H9 (cell line): ENCODE data around the gene CBLL1. TPM values are rescaled to one million over a fixed set of nuclear protein-coding genes. Genes with fewer than 3 reads are reported as not detected.

Experiments used
- DNase-seq: peaks from one replicate; pipeline ENCODE4 v3.0.0-alpha.2; 2017
- H2AFZ ChIP-seq: one replicate; pipeline ENCODE4 v1.6.1; 2013; ENCODE audit warnings: mild to moderate bottlenecking, low read length, control low read depth, moderate library complexity
- H2AK5ac ChIP-seq: 2 replicates; pipeline ENCODE4 v1.6.1; 2013; ENCODE audit warnings: low read length, control low read depth, mixed read lengths; ENCODE audit not compliant: insufficient read length
- H2BK120ac ChIP-seq: one replicate; pipeline ENCODE4 v1.6.1; 2013; ENCODE audit warnings: low read depth, mild to moderate bottlenecking, low read length, control low read depth, inconsistent platforms; ENCODE audit not compliant: poor library complexity, severe bottlenecking
- H2BK12ac ChIP-seq: 2 replicates; pipeline ENCODE4 v1.6.1; 2013; ENCODE audit warnings: low read length, control low read depth, mixed read lengths, low read depth; ENCODE audit not compliant: insufficient read length
- H2BK15ac ChIP-seq: 2 replicates; pipeline ENCODE4 v1.6.1; 2013; ENCODE audit warnings: low read depth, low read length, control low read depth
- H2BK20ac ChIP-seq: one replicate; pipeline ENCODE4 v1.6.1; 2013; ENCODE audit warnings: low read depth, mild to moderate bottlenecking, low read length, control low read depth, inconsistent platforms; ENCODE audit not compliant: poor library complexity, severe bottlenecking
- H2BK5ac ChIP-seq: 2 replicates; pipeline ENCODE4 v1.6.1; 2013; ENCODE audit warnings: low read length, control low read depth, mixed read lengths; ENCODE audit not compliant: insufficient read length
- H3K14ac ChIP-seq: 2 replicates; pipeline ENCODE4 v1.6.1; 2013; ENCODE audit warnings: low read length, control low read depth; ENCODE audit not compliant: insufficient read depth
- H3K18ac ChIP-seq: 2 replicates; pipeline ENCODE4 v1.6.1; 2013; ENCODE audit warnings: low read depth, mild to moderate bottlenecking, mixed read lengths, low read length, control low read depth; ENCODE audit not compliant: insufficient read length
- H3K23ac ChIP-seq: 2 replicates; pipeline ENCODE4 v1.6.1; 2013; ENCODE audit warnings: low read length, control low read depth, mixed read lengths, low read depth; ENCODE audit not compliant: insufficient read length
- H3K23me2 ChIP-seq: 2 replicates; pipeline ENCODE4 v1.6.1; 2013; ENCODE audit warnings: low read depth, mild to moderate bottlenecking, mixed read lengths, low read length, control low read depth; ENCODE audit not compliant: insufficient read length, poor library complexity, severe bottlenecking
- H3K27ac ChIP-seq: 2 replicates; pipeline ENCODE4 v1.5.1; 2013; ENCODE audit warnings: low read length, control low read depth, mixed read lengths, low read depth; ENCODE audit not compliant: insufficient read length
- H3K27me3 ChIP-seq: 2 replicates; pipeline ENCODE4 v1.6.1; 2013; ENCODE audit warnings: low read length, control low read depth, inconsistent platforms; ENCODE audit not compliant: insufficient read depth
- H3K4ac ChIP-seq: 2 replicates; pipeline ENCODE4 v1.6.1; 2013; ENCODE audit warnings: low read depth, mild to moderate bottlenecking, control low read depth, inconsistent platforms, low read length, moderate library complexity
- H3K4me1 ChIP-seq: 2 replicates; pipeline ENCODE4 v1.6.1; 2013; ENCODE audit warnings: low read length, control low read depth, inconsistent platforms; ENCODE audit not compliant: insufficient read depth
- H3K4me2 ChIP-seq: 2 replicates; pipeline ENCODE4 v1.6.1; 2013; ENCODE audit warnings: low read length, control low read depth, mixed read lengths; ENCODE audit not compliant: insufficient read length, insufficient read depth
- H3K56ac ChIP-seq: 2 replicates; pipeline ENCODE4 v1.6.1; 2013; ENCODE audit warnings: low read depth, mild to moderate bottlenecking, mixed read lengths, low read length, control low read depth; ENCODE audit not compliant: insufficient read length
- H3K79me1 ChIP-seq: 2 replicates; pipeline ENCODE4 v1.6.1; 2013; ENCODE audit warnings: low read depth, mild to moderate bottlenecking, moderate library complexity, low read length, control low read depth, inconsistent platforms; ENCODE audit not compliant: insufficient read depth, poor library complexity, severe bottlenecking
- H3K79me2 ChIP-seq: 2 replicates; pipeline ENCODE4 v1.6.1; 2013; ENCODE audit warnings: low read length, control low read depth, inconsistent platforms; ENCODE audit not compliant: insufficient read depth
- H3K9ac ChIP-seq: 2 replicates; pipeline ENCODE4 v1.6.1; 2013; ENCODE audit warnings: low read length, control low read depth, mixed read lengths; ENCODE audit not compliant: insufficient read length; ENCODE audit errors: extremely low read depth
- H3K9me3 ChIP-seq: one replicate; pipeline ENCODE4 v1.6.1; 2013; ENCODE audit warnings: low read depth, low read length, inconsistent platforms; ENCODE audit not compliant: control insufficient read depth
- H3T11ph ChIP-seq: one replicate; pipeline ENCODE4 v1.6.1; 2013; ENCODE audit warnings: mild to moderate bottlenecking, low read length, control low read depth, inconsistent platforms
- H4K20me1 ChIP-seq: one replicate; pipeline ENCODE4 v1.6.1; 2013; ENCODE audit not compliant: control insufficient read depth, insufficient read length, insufficient read depth
- H4K5ac ChIP-seq: 2 replicates; pipeline ENCODE4 v1.6.1; 2013; ENCODE audit warnings: low read depth, mild to moderate bottlenecking, mixed read lengths, low read length, control low read depth; ENCODE audit not compliant: insufficient read length
- H4K8ac ChIP-seq: replicated peaks from 2 replicates; pipeline ENCODE4 v1.6.1; 2013; ENCODE audit warnings: low read length, control low read depth, mixed read lengths, low read depth; ENCODE audit not compliant: insufficient read length
- H4K91ac ChIP-seq: 2 replicates; pipeline ENCODE4 v1.6.1; 2013; ENCODE audit warnings: low read depth, mild to moderate bottlenecking, moderate library complexity, mixed read lengths, low read length, control low read depth; ENCODE audit not compliant: insufficient read length
- H3K27ac Mint-ChIP-seq, 3 experiments: 2 replicates in 2 of 3; 3 replicates in 1 of 3; pipeline ENCODE4 v1.8.0; 2020 to 2021; ENCODE audit warnings: mixed read lengths in 3 of 3, mild to moderate bottlenecking in 1 of 3, moderate library complexity in 1 of 3
- H3K27me3 Mint-ChIP-seq: 2 replicates; pipeline ENCODE4 v1.8.0; 2021; ENCODE audit warnings: low read depth, mild to moderate bottlenecking, moderate library complexity, mixed read lengths
- H3K36me3 Mint-ChIP-seq, 3 experiments: 2 replicates in 2 of 3; 3 replicates in 1 of 3; pipeline ENCODE4 v1.8.0; 2020 to 2021; ENCODE audit warnings: low read depth in 3 of 3, mixed read lengths in 3 of 3; ENCODE audit not compliant: insufficient read depth in 1 of 3
- H3K4me1 Mint-ChIP-seq, 2 experiments: 2 replicates each; pipeline ENCODE4 v1.8.0; 2020; ENCODE audit warnings: mixed read lengths in 2 of 2
- H3K4me3 Mint-ChIP-seq, 2 experiments: 2 replicates in 1 of 2; 3 replicates in 1 of 2; pipeline ENCODE4 v1.8.0; 2020 to 2021; ENCODE audit warnings: mild to moderate bottlenecking in 2 of 2, mixed read lengths in 2 of 2, moderate library complexity in 1 of 2
- H3K9me3 Mint-ChIP-seq, 2 experiments: 2 replicates in 1 of 2; 3 replicates in 1 of 2; pipeline ENCODE4 v1.8.0; 2020; ENCODE audit warnings: mild to moderate bottlenecking in 2 of 2, mixed read lengths in 2 of 2, moderate library complexity in 1 of 2
- CTCF ChIP-seq: fragments of 200-600 bp; sonication (generic); conservative IDR thresholded peaks from 3 replicates; pipeline ENCODE4 v1.8.0; 2021; ENCODE audit warnings: antibody characterized with exemption, mild to moderate bottlenecking
- WGBS: extraction: QIAGEN DNeasy Blood & Tissue Kit; methylation state at CpG from one replicate; pipeline ENCODE4 v1.1.7; 2013; ENCODE audit warnings: missing lambda C conversion rate, low lambda C conversion rate, mixed read lengths; ENCODE audit not compliant: insufficient read length; ENCODE audit errors: extremely low coverage; 5-methylcytosine and 5-hydroxymethylcytosine counted together
- total RNA-seq: library from RNA; stranded (reverse); gene quantifications from 2 replicates; pipeline ENCODE4 v1.2.1, GENCODE V29; 2021

CBLL1 gene
- total RNA-seq, 1 experiment from 2014 or later, result 32.2 TPM

- Histone ChIP-seq H2BK15ac (no peak overlapping the region), H3K27ac (no peak overlapping the region), H3K23me2 (no peaks in the 10 kb centered on the region), H2AFZ (no peak overlapping the region), H3K79me2 (no peaks in the 10 kb centered on the region), H3K4me2 (no peak overlapping the region), H2AK5ac (no peak overlapping the region), H4K5ac (no peak overlapping the region), H4K8ac (no peak overlapping the region), H3K23ac (no peak overlapping the region), H2BK120ac (no peak overlapping the region), H3K27me3 (no peaks in the 10 kb centered on the region), H3K4me1 (peaks cover 5% of the 10 kb centered on the region; the same call in 1 of the 2 replicates), H2BK12ac (no peak overlapping the region), H3K14ac (no peak overlapping the region), H3K9ac (no peak overlapping the region), H3K56ac (no peak overlapping the region), H3K4ac (no peak overlapping the region), H3K18ac (no peak overlapping the region), H4K20me1 (no peaks in the 10 kb centered on the region), H4K91ac (no peak overlapping the region), H3K9me3 (no peaks in the 10 kb centered on the region), H2BK20ac (no peak overlapping the region), H2BK5ac (no peak overlapping the region), H3K79me1 (no peaks in the 10 kb centered on the region), H3T11ph (no peak overlapping the region)
- TF ChIP-seq CTCF, result no peak
- H3K27ac Mint-ChIP-seq, result no peak overlapping the region
- H3K27me3 Mint-ChIP-seq, result no peaks in the 10 kb centered on the region
- no peaks in the 10 kb centered on the region for H3K9me3 Mint-ChIP-seq
- no peak for DNase-seq
- no CpG with 5 or more reads among the region's 6 CpGs for WGBS
- peaks cover 21 to 25% of the 10 kb centered on the region in 2 experiments for H3K4me1 Mint-ChIP-seq
- H3K4me3 Mint-ChIP-seq, result no peak overlapping the region
- H3K36me3 Mint-ChIP-seq, result no peaks in the 10 kb centered on the region
These were observed 45.7 kb downstream of the CBLL1 start for GRCh38 chr7:107789647-107790046.
